B cell (primary cell): ENCODE measurements around the gene CCDC57. TPM values are rescaled to one million over a fixed set of nuclear protein-coding genes. Genes with fewer than 3 reads are reported as not detected.

ENCODE experiments used
- ATAC-seq: fragments of 200-7000 bp; cut with Tn5 transposase; one replicate; pipeline ENCODE4 v1.10.0; 2021; ENCODE audit warnings: low read depth, mild to moderate bottlenecking, moderate number of reproducible peaks, moderate library complexity
- CTCF ChIA-PET: fragments of 350-600 bp; sonication (Branson Sonifier 250); formaldehyde crosslinking; loops from one replicate; lab custom pipeline; 2021; ENCODE audit warnings: antibody characterized with exemption, inconsistent platforms; lab: Charles Lee
- POLR2A ChIA-PET: fragments of 350-600 bp; sonication (Branson Sonifier 250); formaldehyde crosslinking; loops from one replicate; lab custom pipeline; 2021; ENCODE audit warnings: antibody characterized with exemption; lab: Charles Lee
- DNase-seq: peaks from one replicate; pipeline ENCODE4 v3.0.0; 2013
- H2AFZ ChIP-seq: 2 replicates; pipeline ENCODE4 v1.6.1; 2012; ENCODE audit warnings: mild to moderate bottlenecking, low read depth, low read length; ENCODE audit not compliant: insufficient read depth, poor library complexity, severe bottlenecking
- H3K27ac ChIP-seq, 2 donors: 1 replicate in 1 of 2; 2 replicates in 1 of 2; pipeline ENCODE4 v1.5.1; 2012 to 2013; ENCODE audit warnings: low read length in 2 of 2, mild to moderate bottlenecking in 2 of 2, moderate library complexity in 1 of 2
- H3K27me3 ChIP-seq, 4 experiments: fragments of 200-600 bp in 1 of 4; sonication (generic) in 1 of 4; replicated peaks in 1 of 4; 1 replicate in 2 of 4; 2 replicates in 2 of 4; pipeline versions ENCODE4 v1.6.1 to v1.7.0; 2013 to 2016; ENCODE audit warnings: low read length in 3 of 4, mild to moderate bottlenecking in 2 of 4, mixed read lengths in 1 of 4, moderate library complexity in 1 of 4; ENCODE audit not compliant: insufficient read depth in 4 of 4, control insufficient read depth in 3 of 4; ENCODE audit errors: control extremely low read depth in 1 of 4
- H3K36me3 ChIP-seq, 2 experiments: replicated peaks in 1 of 2; 1 replicate in 1 of 2; 2 replicates in 1 of 2; pipeline versions ENCODE4 v1.6.1 to v1.7.1; 2013; ENCODE audit warnings: low read length in 1 of 2; ENCODE audit not compliant: insufficient read depth in 2 of 2, control insufficient read depth in 1 of 2; ENCODE audit errors: control extremely low read depth in 1 of 2, extremely low read depth in 1 of 2
- H3K4me1 ChIP-seq, 2 donors: fragments of 200-600 bp in 1 of 2; sonication (generic) in 1 of 2; 1 replicate in 1 of 2; 2 replicates in 1 of 2; pipeline versions ENCODE4 v1.5.1 to v1.6.1; 2013 to 2017; ENCODE audit warnings: low read length in 2 of 2; ENCODE audit not compliant: control insufficient read depth in 2 of 2, insufficient read depth in 2 of 2
- H3K4me2 ChIP-seq: replicated peaks from 2 replicates; pipeline ENCODE3; 2012; ENCODE audit warnings: mild to moderate bottlenecking, low read depth, low read length; ENCODE audit not compliant: poor library complexity, severe bottlenecking
- H3K4me3 ChIP-seq, 5 experiments: fragments of 200-600 bp in 1 of 5; sonication (generic) in 1 of 5; 1 replicate in 3 of 5; 2 replicates in 2 of 5; pipeline versions ENCODE4 v1.5.1 to v1.7.0; 2011 to 2016; ENCODE audit warnings: low read length in 4 of 5, mild to moderate bottlenecking in 4 of 5, low read depth in 2 of 5, control low read depth in 1 of 5, moderate library complexity in 1 of 5; ENCODE audit not compliant: insufficient read depth in 1 of 5; ENCODE audit errors: control extremely low read depth in 1 of 5, extremely low read depth in 1 of 5
- H3K79me2 ChIP-seq: fragments of 200-600 bp; sonication (generic); one replicate; pipeline ENCODE4 v1.6.0; 2016; ENCODE audit warnings: low read length; ENCODE audit not compliant: control insufficient read depth, insufficient read depth
- H3K9ac ChIP-seq: fragments of 200-600 bp; sonication (generic); 2 replicates; pipeline ENCODE4 v1.6.1; 2017; ENCODE audit warnings: mild to moderate bottlenecking, low read length, moderate library complexity
- H3K9me3 ChIP-seq, 3 donors: one replicate each; pipeline versions ENCODE4 v1.6.1 to v1.7.1; 2013; ENCODE audit warnings: low read length in 2 of 3; ENCODE audit not compliant: control insufficient read depth in 2 of 3, insufficient read depth in 1 of 3; ENCODE audit errors: control extremely low read depth in 1 of 3
- H4K20me1 ChIP-seq: 2 replicates; pipeline ENCODE4 v1.6.0; 2012; ENCODE audit warnings: mild to moderate bottlenecking, low read length; ENCODE audit not compliant: insufficient read depth, control insufficient read depth, poor library complexity, severe bottlenecking
- H3K27ac Mint-ChIP-seq: one replicate; pipeline ENCODE4 v1.8.0; 2021; ENCODE audit warnings: mixed read lengths
- H3K27me3 Mint-ChIP-seq: one replicate; pipeline ENCODE4 v1.8.0; 2021; ENCODE audit warnings: mixed read lengths
- H3K4me1 Mint-ChIP-seq: one replicate; pipeline ENCODE4 v1.8.0; 2021; ENCODE audit warnings: mixed read lengths
- H3K4me3 Mint-ChIP-seq: one replicate; pipeline ENCODE4 v1.8.0; 2021; ENCODE audit warnings: mixed read lengths
- H3K9me3 Mint-ChIP-seq: one replicate; pipeline ENCODE4 v1.8.0; 2022; ENCODE audit warnings: mixed read lengths; ENCODE audit not compliant: insufficient read depth
- CTCF ChIP-seq: fragments of 200-600 bp; IDR thresholded peaks from one replicate; pipeline ENCODE4 v1.8.0; 2022; ENCODE audit warnings: antibody characterized with exemption, mild to moderate bottlenecking
- EZH2 ChIP-seq: IDR thresholded peaks from 2 replicates; pipeline ENCODE4 v1.6.1; 2012; ENCODE audit warnings: borderline replicate concordance, low read depth, mild to moderate bottlenecking, moderate library complexity, low read length; ENCODE audit not compliant: insufficient read depth, poor library complexity, severe bottlenecking
- WGBS: methylation state at CpG from one replicate; pipeline ENCODE4 v1.1.5; 2013; ENCODE audit warnings: missing lambda C conversion rate; ENCODE audit not compliant: insufficient coverage; 5-methylcytosine and 5-hydroxymethylcytosine counted together
- intact Hi-C: fragments of 100-400 bp; cut with micrococcal nuclease; formaldehyde crosslinking; loops from one replicate; pipeline ENCODE4 v1.10.0; 2022
- polyA plus RNA-seq: library from polyadenylated mRNA; depleted of rRNA; stranded (reverse); fragments of >200 nt; gene quantifications from 2 replicates; pipeline ENCODE4 v1.2.3, GENCODE V29; 2012
- total RNA-seq, 2 donors: library from RNA; stranded (reverse); fragments of 120-200 nt in 1 of 2; gene quantifications; 1 replicate in 1 of 2; 2 replicates in 1 of 2; pipeline versions ENCODE4 v1.2.3 to v1.2.4, GENCODE V29; 2013 to 2022

CCDC57 gene
- total and polyA plus RNA-seq, 2 donors (not counting 1 experiment from before 2014, with no cell fraction given) = 49.7 to 67.2 TPM

- Histone ChIP-seq H3K9ac (no peak overlapping the region), H3K4me1 (no peaks in the 10 kb centered on the region), H3K4me2 (no peak overlapping the region), H3K79me2 (no peaks in the 10 kb centered on the region), H2AFZ (no peak overlapping the region), H3K4me3 (no peak overlapping the region), H4K20me1 (no peaks in the 10 kb centered on the region), H3K27me3 (no peaks in the 10 kb centered on the region), H3K36me3 (no peaks in the 10 kb centered on the region), H3K9me3 (no peaks in the 10 kb centered on the region), H3K27ac (no peak overlapping the region)
- CTCF ChIA-PET = no interaction called here
- Mint-ChIP-seq H3K4me3 (no peak overlapping the region), H3K4me1 (peaks cover 7% of the 10 kb centered on the region), H3K27ac (no peak overlapping the region), H3K27me3 (no peaks in the 10 kb centered on the region), H3K9me3 (no peaks in the 10 kb centered on the region)
- intact Hi-C loops = no loop called here
- POLR2A ChIA-PET = no interaction called here
- ATAC-seq = no peak
- TF ChIP-seq EZH2 = no peak
- TF ChIP-seq CTCF = no peak
- DNase-seq = no peak
- WGBS = 93% methylated on average over 4 of the region's 4 CpGs
Observed at GRCh38 chr17:82129095-82129494, 83.5 kb downstream of the CCDC57 start.

DNA sequence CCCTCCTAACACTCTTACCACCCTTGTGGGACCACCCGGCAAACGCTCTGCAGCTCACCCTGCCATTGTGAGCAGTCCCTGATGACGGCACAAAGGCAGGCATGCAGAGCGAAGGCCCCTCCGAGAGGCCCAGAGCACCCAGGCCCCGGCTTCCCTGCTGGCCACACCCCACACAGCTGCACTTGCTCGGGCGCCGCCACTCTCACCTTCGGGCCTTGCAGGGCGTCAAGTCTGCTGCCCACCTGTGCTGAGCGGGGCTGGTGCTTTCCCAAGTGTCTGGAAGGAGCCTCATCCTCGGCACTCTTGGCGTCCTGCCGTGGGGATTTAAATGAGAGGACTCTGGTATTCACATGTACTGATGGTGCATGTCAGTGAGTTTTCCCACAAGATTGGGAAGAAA is 84.4 kb downstream of the CCDC57 start:
- no peak overlapping the region for H3K4me2 ChIP-seq
- Mint-ChIP-seq H3K27me3 (no peaks in the 10 kb centered on the region), H3K27ac (no peak overlapping the region), H3K4me1 (peaks cover 2% of the 10 kb centered on the region), H3K4me3 (no peak overlapping the region), H3K9me3 (no peaks in the 10 kb centered on the region)
- no peaks in the 10 kb centered on the region for H4K20me1 ChIP-seq
- no peaks in the 10 kb centered on the region for H3K9me3 ChIP-seq
- no peak overlapping the region for H3K9ac ChIP-seq
- 93% methylated on average over 15 of the region's 15 CpGs for WGBS
- H3K27ac ChIP-seq = no peak overlapping the region
- H3K4me1 ChIP-seq = no peaks in the 10 kb centered on the region
- H3K79me2 ChIP-seq = no peaks in the 10 kb centered on the region
- H2AFZ ChIP-seq = no peak overlapping the region
- TF ChIP-seq CTCF (no peak), EZH2 (no peak)
- ATAC-seq = no peak
- no peaks in the 10 kb centered on the region for H3K36me3 ChIP-seq
- H3K4me3 ChIP-seq = no peak overlapping the region
- intact Hi-C loops = no loop called here
- no peak for DNase-seq
- H3K27me3 ChIP-seq = no peaks in the 10 kb centered on the region
- ChIA-PET POLR2A (interaction anchor here (0.7 kb wide), 1 partner anchor 311 kb away, joined by 3 read pairs; no protein-coding TSS in a partner anchor), CTCF (no interaction called here)
